ENCODE measurements around the gene C6orf52.
"Not testable (repeated sequence)": the region's sequence is repeated elsewhere in the genome, so short reads cannot be mapped to it uniquely, and the experiment has no call there.

The C6orf52 gene

DNA sequence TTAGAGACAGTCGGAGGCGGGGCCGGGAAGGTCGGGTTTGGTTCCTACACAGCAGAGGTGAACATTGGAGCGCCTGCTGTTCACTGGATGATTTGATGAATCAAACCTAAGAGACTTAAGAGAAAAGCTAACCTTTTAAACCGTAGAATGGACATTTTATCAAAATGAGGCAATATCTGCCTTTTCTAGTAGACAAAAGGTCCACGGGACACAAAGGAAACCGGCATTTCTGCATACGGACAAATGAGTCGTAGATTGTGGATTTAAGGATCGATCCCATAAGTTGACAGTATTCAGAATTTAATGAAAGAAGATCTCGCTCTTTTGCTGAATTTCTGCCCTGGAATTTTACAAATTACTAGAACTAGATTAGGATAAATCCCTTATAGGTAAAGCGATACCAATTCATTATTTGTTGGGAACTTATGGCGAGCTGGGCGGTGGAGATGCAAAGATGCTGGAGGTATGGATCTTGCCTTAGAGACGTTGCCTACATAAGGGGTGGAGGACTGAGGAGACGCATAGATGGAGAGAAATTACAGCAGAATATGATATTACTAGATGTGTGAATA lies 756 bp upstream of the C6orf52 start:
- DNase-seq, result no peak

GRCh38 chr6:10692965-10693538 lies 1.4 kb downstream of the C6orf52 start:
- no peak for DNase-seq

DNA sequence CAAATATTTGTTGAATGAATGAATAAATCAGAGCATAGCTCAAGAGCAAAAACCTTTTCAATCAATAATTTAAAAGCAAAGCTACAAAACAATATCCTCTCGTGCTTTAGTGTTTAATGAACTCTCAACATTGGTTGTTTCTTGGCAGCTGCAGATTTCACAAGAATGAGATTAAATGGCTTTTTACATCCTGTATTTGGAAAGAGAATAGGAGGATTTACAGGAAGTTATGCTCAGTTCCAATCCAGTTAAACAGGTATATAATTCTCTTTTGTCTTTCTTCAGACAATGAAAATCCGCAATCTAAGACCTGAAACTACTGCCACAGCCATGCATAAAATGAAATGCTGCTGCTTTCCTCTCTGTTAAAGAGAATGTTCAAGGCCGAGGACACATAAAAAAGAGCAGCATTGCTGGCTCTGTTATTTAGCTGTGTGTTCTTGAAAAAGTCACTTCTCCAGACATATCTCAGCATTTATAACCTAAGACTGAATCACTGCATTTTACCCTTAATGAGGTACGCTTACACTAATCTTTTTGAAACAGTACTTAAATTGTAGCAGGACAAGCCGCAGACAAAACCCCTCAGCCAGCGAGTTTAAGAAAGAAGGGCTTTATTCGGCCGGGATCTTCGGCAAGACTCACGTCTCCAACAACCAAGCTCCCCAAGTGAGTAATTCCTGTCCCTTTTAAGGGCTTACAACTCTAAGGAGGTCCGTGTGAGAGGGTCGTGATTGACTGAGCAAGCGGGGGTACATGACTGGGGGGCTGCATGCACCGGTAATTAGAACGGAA lies 3.6 kb downstream of the C6orf52 start:
- DNase-seq, result no peak

GRCh38 chr6:10687582-10687981 lies 6.8 kb downstream of the C6orf52 start:
- DNase-seq, result no peak

DNA sequence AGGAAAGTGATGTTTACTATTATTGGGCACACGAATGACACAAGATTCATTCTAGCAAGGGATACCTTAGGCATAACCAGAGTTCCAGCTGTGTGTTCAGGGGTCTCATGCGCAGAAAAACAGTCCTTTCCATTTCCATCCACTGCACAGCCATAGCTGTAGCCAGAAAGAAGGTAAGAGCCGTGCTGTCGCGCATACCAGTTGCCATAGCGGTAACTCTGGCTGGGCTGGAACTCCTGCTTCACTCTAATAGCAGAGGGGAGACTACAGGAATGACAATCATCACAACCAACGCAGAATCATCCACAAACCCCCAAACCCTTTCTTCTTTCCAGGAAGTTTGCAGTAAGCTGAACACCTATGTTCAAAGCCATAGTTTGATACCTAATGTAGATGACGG lies 7.5 kb downstream of the C6orf52 start:
- no peak for DNase-seq

DNA sequence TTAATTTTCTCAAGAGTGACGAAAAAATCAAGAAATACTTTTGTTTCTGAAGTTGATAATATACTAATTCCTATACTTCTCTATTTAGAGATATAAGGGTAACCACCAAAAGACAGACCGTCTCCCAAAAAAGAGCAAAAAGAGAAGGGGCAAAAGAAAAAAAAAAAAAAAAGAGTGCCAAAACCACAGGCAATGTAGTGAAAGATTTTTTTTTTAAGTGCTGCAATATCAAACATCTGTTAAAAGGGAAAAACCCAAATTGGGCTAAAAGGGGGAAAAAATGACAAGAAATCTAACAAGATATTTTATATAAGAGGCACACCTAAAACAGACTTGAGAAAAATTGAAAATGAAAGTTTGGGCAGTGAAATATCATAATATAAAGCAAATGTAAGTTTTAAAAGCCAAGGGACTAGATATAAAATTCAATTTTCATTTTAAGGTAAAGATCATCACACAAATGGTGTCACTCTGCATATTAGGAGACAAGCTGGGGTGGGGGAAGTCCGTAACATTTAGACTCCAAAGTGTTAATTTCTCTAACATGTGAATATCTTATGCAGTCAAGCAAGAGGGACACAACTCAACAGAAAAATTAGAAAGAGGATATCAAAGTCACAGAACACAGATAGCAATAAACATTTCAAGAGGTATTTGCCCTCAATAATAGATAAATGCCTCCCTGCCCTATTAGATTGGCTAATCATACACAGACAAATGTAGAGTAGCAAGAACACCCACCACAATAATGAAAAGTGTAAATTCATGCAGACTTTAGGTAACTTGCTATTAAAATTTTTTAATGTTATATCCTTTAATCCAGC lies 9.1 kb downstream of the C6orf52 start:
- DNase-seq, result no peak

DNA sequence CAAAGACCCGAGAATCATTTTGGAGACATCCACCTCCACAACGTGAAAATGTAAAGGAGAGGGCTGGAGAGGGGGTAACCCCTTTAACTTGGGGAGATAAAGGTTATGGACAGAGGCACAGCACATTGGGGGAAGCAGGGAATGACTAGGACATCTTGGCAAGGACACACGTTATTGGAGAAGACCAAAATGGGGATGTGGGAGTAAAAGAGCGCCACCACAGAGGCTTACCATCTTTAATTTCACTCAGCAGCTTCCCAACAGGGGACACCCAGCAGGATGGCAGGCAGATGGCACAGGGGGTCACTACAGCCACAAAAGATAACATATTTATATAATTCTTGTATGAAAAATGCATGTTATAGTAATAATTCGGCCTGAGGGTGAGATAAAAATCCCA lies 9.8 kb downstream of the C6orf52 start:
- DNase-seq, result no peak

- no peak for DNase-seq
These were observed 11.9 kb downstream of the C6orf52 start for GRCh38 chr6:10682355-10682988.

- no peak for DNase-seq
These were observed 12.6 kb downstream of the C6orf52 start for GRCh38 chr6:10681795-10682194.

GRCh38 chr6:10678456-10678855 lies 16.0 kb downstream of the C6orf52 start:
- no peak for DNase-seq

DNA sequence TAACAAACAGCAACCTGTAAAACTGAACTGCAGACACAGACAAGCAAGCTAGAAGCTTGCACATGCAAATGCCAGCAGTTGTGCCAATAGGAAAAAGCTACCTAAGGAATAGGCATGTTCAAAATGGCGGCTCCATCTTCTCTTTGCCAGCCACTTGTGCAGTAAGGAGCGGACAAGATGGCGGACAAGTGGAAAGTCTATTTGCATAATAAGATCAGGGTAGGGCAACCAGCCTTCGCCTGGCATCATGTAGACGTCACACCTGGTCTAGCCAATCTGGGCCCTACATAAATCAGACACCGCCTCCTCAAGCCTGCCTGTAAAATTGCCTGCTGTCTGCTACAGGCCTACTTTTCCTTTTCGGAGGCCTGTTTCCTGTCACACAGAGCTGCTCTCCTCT lies 18.0 kb downstream of the C6orf52 start:
- no peak for DNase-seq

GRCh38 chr6:10668126-10668917 lies 26.1 kb downstream of the C6orf52 start:
- no peak for DNase-seq

DNA sequence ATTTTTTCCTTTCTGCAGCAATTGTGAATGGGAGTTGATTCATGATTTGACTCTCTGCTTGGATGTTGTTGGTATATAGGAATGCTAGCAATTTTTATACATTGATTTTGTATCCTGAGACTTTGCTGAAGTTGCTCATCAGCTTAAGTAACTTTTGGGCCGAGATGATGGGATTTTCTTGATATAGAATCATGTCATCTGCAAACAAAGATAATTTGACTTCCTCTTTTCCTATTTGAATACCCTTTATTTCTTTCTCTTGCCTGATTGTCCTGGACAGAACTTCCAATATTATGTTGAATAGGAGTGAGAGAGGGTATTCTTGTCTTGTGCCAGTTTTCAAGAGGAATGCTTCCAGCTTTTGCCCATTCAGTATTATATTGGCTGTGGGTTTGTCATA lies 28.8 kb downstream of the C6orf52 start:
- not testable (repeated sequence) for DNase-seq

- DNase-seq, result no peak
These were observed 31.7 kb downstream of the C6orf52 start for GRCh38 chr6:10662742-10663141.

GRCh38 chr6:10662207-10662606 lies 32.2 kb downstream of the C6orf52 start:
- no peak for DNase-seq

- not testable (repeated sequence) for DNase-seq
These were observed 33.8 kb downstream of the C6orf52 start for GRCh38 chr6:10660431-10661191.

GRCh38 chr6:10659699-10660348 lies 34.6 kb downstream of the C6orf52 start:
- DNase-seq, result peak; percentile 1

- DNase-seq, result no peak
These were observed 35.3 kb downstream of the C6orf52 start for GRCh38 chr6:10658910-10659698.

GRCh38 chr6:10655508-10656055 lies 38.8 kb downstream of the C6orf52 start:
- no peak for DNase-seq
